HG03039 (cell line): Measurements from ENCODE around the gene LYZL1.
"Not testable (repeated sequence)": the region's sequence is repeated elsewhere in the genome, so short reads cannot be mapped to it uniquely, and the experiment has no call there.

Source experiments
- ATAC-seq: cut with Tn5 transposase; IDR thresholded peaks from one replicate; pipeline ENCODE4 v1.9.1; 2021; ENCODE audit warnings: mild to moderate bottlenecking, moderate library complexity; ENCODE audit not compliant: unreplicated experiment

Gene LYZL1

GRCh38 chr10:29327746-29328102 is 38.9 kb downstream of the LYZL1 start:
- ATAC-seq: no peak

- ATAC-seq: no peak
Measured at GRCh38 chr10:29328983-29329382, 40.1 kb downstream of the LYZL1 start.

- ATAC-seq: no peak
Measured at GRCh38 chr10:29329420-29329819, 40.5 kb downstream of the LYZL1 start.

GRCh38 chr10:29332061-29332760 is 43.3 kb downstream of the LYZL1 start:
- no peak for ATAC-seq

GRCh38 chr10:29332761-29333148 is 43.9 kb downstream of the LYZL1 start:
- no peak for ATAC-seq

- ATAC-seq: not testable (repeated sequence)
Measured at GRCh38 chr10:29337526-29337925, 48.7 kb downstream of the LYZL1 start.

GRCh38 chr10:29343607-29344038 is 54.8 kb downstream of the LYZL1 start:
- ATAC-seq: no peak

GRCh38 chr10:29344073-29344820 is 55.4 kb downstream of the LYZL1 start:
- no peak for ATAC-seq

GRCh38 chr10:29345144-29345909 is 56.5 kb downstream of the LYZL1 start:
- ATAC-seq: no peak

- ATAC-seq: no peak
Measured at GRCh38 chr10:29345910-29346209, 57.0 kb downstream of the LYZL1 start.

GRCh38 chr10:29346296-29347001 is 57.6 kb downstream of the LYZL1 start:
- ATAC-seq: no peak

- ATAC-seq: no peak
Measured at GRCh38 chr10:29348836-29349235, 60.0 kb downstream of the LYZL1 start.

GRCh38 chr10:29353305-29353704 is 64.4 kb downstream of the LYZL1 start:
- no peak for ATAC-seq

- ATAC-seq: no peak
Measured at GRCh38 chr10:29353887-29354561, 65.2 kb downstream of the LYZL1 start.

- ATAC-seq: no peak
Measured at GRCh38 chr10:29355411-29355991, 66.6 kb downstream of the LYZL1 start.

GRCh38 chr10:29356931-29357330 is 68.1 kb downstream of the LYZL1 start:
- no peak for ATAC-seq

GRCh38 chr10:29358010-29358616 is 69.2 kb downstream of the LYZL1 start:
- no peak for ATAC-seq

- not testable (repeated sequence) for ATAC-seq
Measured at GRCh38 chr10:29360215-29360853, 71.5 kb downstream of the LYZL1 start.
